ENCODE data around the gene CNGA4.

CNGA4 gene, protein sequence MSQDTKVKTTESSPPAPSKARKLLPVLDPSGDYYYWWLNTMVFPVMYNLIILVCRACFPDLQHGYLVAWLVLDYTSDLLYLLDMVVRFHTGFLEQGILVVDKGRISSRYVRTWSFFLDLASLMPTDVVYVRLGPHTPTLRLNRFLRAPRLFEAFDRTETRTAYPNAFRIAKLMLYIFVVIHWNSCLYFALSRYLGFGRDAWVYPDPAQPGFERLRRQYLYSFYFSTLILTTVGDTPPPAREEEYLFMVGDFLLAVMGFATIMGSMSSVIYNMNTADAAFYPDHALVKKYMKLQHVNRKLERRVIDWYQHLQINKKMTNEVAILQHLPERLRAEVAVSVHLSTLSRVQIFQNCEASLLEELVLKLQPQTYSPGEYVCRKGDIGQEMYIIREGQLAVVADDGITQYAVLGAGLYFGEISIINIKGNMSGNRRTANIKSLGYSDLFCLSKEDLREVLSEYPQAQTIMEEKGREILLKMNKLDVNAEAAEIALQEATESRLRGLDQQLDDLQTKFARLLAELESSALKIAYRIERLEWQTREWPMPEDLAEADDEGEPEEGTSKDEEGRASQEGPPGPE

DNA sequence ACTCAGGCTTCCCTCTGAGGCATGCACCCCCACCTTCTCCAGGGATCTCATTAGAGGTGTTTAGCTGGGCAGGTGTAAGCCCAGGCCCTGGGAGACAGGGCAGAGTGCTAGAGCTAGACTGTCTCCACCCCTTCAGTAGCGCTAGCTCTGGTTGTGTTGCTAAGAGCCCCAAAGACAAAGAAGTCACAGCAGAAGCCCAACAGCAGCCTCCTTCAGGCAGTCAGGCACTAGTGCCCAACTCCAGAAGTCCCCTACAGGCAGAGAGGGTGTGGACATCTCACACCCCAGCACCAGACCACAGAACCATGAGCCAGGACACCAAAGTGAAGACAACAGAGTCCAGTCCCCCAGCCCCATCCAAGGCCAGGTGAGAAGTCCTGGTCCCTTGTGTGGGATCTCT, at the start of gene CNGA4:
Gene CNGA4, plus strand, starts transcription at position 188 of the 400 bp plus-strand sequence. Its CDS starts 118 bp downstream, at position 306.
- no peak for DNase-seq (ENCODE audit: low read depth, low spot score)
- Histone ChIP-seq H3K36me3 (ENCODE audit: insufficient read depth, low read length) (no peaks in the 10 kb centered on the region), H3K9me3 (ENCODE audit: low read depth, low read length) (no peaks in the 10 kb centered on the region), H3K9ac (ENCODE audit: insufficient read length) (no peak within 1 kb of the TSS), H3K4me3 (no peak within 1 kb of the TSS), H3K27ac (no peak within 1 kb of the TSS)
- TF ChIP-seq POLR2AphosphoS5 (IDR thresholded peaks at IDR 0.05; ENCODE audit: borderline replicate concordance, low read depth, low read length) (no peak), FOXP2 (optimal IDR thresholded peaks at IDR 0.05; ENCODE audit: control extremely low read depth, extremely low read length, insufficient read depth) (no peak), EZH2 (IDR thresholded peaks at IDR 0.05) (no peak)

DNA sequence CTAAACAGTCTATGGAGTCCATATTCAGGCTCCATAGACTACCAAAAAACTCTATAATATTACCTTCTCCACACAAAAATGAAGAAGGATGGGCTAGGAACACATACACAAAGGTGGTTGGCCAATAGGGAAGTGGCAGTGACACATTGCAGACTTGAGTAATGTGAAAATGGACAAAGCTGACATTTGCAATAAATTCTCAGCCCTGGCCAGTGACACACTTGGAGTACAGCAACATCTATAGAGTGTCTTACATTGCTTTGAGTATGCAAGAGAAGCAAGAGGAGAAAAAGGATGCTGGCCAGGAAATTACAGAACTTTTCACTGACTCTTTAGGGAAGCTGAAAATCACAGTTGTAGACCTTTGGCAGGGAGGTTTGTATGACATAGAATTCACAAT, 47.1 kb upstream of the CNGA4 start:
- TF ChIP-seq EZH2 (IDR thresholded peaks at IDR 0.05) (no peak), POLR2AphosphoS5 (IDR thresholded peaks at IDR 0.05; ENCODE audit: borderline replicate concordance, low read depth, low read length) (no peak), FOXP2 (optimal IDR thresholded peaks at IDR 0.05; ENCODE audit: control extremely low read depth, extremely low read length, insufficient read depth) (no peak)
- Histone ChIP-seq H3K9me3 (ENCODE audit: low read depth, low read length) (no peaks in the 10 kb centered on the region), H3K27ac (no peak overlapping the region), H3K9ac (ENCODE audit: insufficient read length) (no peak overlapping the region), H3K36me3 (ENCODE audit: insufficient read depth, low read length) (no peaks in the 10 kb centered on the region), H3K4me3 (no peak overlapping the region)
- no peak for DNase-seq (ENCODE audit: low read depth, low spot score)

DNA sequence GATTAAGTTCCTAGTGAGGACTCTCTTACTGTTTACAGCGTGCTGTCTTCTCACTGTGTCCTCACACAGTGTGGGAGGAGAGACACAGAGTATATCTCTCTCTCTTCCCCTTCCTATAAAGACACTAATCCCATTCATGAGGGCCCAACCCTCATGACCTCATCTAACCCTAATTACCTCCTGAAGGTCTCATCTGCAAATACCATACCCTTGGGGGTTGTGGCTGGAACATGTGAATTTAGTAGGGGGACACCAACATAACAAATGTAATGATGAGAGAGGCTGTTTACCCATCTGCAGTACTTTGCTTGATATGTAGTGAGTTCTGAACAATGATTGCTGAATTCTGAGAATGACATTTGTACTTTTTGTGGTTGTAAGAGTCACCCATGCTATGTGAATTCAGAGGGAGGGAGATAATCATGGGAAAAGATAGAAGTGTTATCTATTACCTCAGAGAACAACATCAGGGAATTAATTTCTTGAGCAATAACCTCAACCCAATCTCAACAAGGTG, 44.8 kb upstream of the CNGA4 start:
- Histone ChIP-seq H3K36me3 (ENCODE audit: insufficient read depth, low read length) (no peaks in the 10 kb centered on the region), H3K9me3 (ENCODE audit: low read depth, low read length) (no peaks in the 10 kb centered on the region), H3K4me3 (no peak overlapping the region), H3K27ac (no peak overlapping the region), H3K9ac (ENCODE audit: insufficient read length) (no peak overlapping the region)
- no peak for DNase-seq (ENCODE audit: low read depth, low spot score)
- TF ChIP-seq EZH2 (IDR thresholded peaks at IDR 0.05): no peak
- no peak for TF ChIP-seq FOXP2 (optimal IDR thresholded peaks at IDR 0.05; ENCODE audit: control extremely low read depth, extremely low read length, insufficient read depth)
- TF ChIP-seq POLR2AphosphoS5 (IDR thresholded peaks at IDR 0.05; ENCODE audit: borderline replicate concordance, low read depth, low read length): no peak

DNA sequence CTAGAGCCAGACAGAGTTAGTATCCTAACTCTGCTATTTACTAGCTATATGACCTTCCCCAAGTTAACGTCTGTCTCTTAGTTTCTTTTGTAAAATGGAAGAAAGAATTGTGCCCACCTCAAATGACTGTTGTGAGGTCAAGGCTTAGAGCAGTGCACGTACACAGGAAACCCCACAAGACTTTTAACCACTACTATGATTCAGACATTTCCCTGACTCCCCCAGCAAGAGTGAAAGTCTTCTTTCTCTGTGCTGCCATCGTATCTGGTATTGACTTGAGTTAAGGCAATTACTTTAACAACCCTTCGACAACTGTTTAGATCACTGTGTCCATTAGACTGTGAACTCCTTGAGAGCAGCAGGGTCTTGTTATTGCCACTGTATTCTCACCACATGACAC, 42.5 kb upstream of the CNGA4 start:
- no peak for DNase-seq (ENCODE audit: low read depth, low spot score)
- Histone ChIP-seq H3K9me3 (ENCODE audit: low read depth, low read length) (no peaks in the 10 kb centered on the region), H3K4me3 (no peak overlapping the region), H3K9ac (ENCODE audit: insufficient read length) (no peak overlapping the region), H3K36me3 (ENCODE audit: insufficient read depth, low read length) (no peaks in the 10 kb centered on the region), H3K27ac (no peak overlapping the region)
- TF ChIP-seq FOXP2 (optimal IDR thresholded peaks at IDR 0.05; ENCODE audit: control extremely low read depth, extremely low read length, insufficient read depth) (no peak), EZH2 (IDR thresholded peaks at IDR 0.05) (no peak), POLR2AphosphoS5 (IDR thresholded peaks at IDR 0.05; ENCODE audit: borderline replicate concordance, low read depth, low read length) (no peak)

DNA sequence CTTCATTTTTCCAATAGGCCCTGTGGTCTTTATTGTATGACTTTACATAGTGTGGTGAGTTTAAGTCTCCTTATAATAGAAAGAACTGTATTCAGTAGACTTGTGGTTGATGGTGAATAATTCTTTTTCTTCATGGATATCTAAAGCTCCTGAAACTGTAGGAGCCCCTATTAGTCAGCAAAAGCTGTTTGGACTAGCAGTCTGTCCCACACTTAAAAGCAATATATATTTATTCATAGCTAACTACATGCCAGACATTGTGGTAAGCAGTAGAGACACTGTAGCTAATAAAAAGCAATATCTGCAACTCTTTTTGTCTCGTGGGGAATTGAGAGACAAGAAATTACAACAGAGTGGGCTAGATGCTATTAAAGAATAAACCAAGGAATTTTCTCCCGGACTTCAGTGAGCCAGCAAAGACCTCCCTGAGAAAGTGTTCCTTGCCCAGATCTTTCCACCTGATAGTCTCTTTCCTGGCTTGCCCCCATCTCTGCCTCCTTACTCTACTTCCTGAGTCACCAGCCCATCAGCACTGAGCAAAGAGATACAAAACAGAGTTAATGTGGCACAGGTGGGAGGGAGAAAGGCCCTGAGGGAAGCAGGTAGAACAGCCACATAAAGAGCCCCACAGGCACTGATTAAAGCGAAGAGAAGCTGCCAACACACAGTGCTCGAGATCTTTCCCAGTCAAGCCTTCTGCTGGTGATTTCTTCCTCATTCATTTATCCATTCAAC, 41.3 kb upstream of the CNGA4 start:
- no peaks in the 10 kb centered on the region for H3K36me3 ChIP-seq (ENCODE audit: insufficient read depth, low read length)
- H3K4me3 ChIP-seq: no peak overlapping the region
- TF ChIP-seq FOXP2 (optimal IDR thresholded peaks at IDR 0.05; ENCODE audit: control extremely low read depth, extremely low read length, insufficient read depth) (no peak), POLR2AphosphoS5 (IDR thresholded peaks at IDR 0.05; ENCODE audit: borderline replicate concordance, low read depth, low read length) (no peak), EZH2 (IDR thresholded peaks at IDR 0.05) (no peak)
- H3K27ac ChIP-seq: no peak overlapping the region
- H3K9me3 ChIP-seq (ENCODE audit: low read depth, low read length): no peaks in the 10 kb centered on the region
- DNase-seq (ENCODE audit: low read depth, low spot score): no peak
- no peak overlapping the region for H3K9ac ChIP-seq (ENCODE audit: insufficient read length)

DNA sequence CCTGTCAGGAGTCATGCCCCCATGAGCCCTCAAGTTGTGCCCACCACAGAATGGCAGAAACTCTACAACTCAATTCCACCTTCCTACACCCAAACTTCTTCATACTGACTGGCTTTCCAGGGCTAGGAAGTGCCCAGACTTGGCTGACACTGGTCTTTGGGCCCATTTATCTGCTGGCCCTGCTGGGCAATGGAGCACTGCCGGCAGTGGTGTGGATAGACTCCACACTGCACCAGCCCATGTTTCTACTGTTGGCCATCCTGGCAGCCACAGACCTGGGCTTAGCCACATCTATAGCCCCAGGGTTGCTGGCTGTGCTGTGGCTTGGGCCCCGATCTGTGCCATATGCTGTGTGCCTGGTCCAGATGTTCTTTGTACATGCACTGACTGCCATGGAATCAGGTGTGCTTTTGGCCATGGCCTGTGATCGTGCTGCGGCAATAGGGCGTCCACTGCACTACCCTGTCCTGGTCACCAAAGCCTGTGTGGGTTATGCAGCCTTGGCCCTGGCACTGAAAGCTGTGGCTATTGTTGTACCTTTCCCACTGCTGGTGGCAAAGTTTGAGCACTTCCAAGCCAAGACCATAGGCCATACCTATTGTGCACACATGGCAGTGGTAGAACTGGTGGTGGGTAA, 39.6 kb upstream of the CNGA4 start, which contains the start of gene OR52W1:
Gene OR52W1, plus strand, starts transcription at position 51 of the 637 bp plus-strand sequence. Its CDS starts 0 bp downstream, at position 51.
- DNase-seq (ENCODE audit: low read depth, low spot score): no peak
- no peak within 1 kb of the TSS for H3K9ac ChIP-seq (ENCODE audit: insufficient read length)
- H3K9me3 ChIP-seq (ENCODE audit: low read depth, low read length): no peaks in the 10 kb centered on the region
- H3K27ac ChIP-seq: no peak within 1 kb of the TSS
- H3K36me3 ChIP-seq (ENCODE audit: insufficient read depth, low read length): no peaks in the 10 kb centered on the region
- TF ChIP-seq EZH2 (IDR thresholded peaks at IDR 0.05) (no peak), POLR2AphosphoS5 (IDR thresholded peaks at IDR 0.05; ENCODE audit: borderline replicate concordance, low read depth, low read length) (no peak), FOXP2 (optimal IDR thresholded peaks at IDR 0.05; ENCODE audit: control extremely low read depth, extremely low read length, insufficient read depth) (no peak)
- no peak within 1 kb of the TSS for H3K4me3 ChIP-seq

DNA sequence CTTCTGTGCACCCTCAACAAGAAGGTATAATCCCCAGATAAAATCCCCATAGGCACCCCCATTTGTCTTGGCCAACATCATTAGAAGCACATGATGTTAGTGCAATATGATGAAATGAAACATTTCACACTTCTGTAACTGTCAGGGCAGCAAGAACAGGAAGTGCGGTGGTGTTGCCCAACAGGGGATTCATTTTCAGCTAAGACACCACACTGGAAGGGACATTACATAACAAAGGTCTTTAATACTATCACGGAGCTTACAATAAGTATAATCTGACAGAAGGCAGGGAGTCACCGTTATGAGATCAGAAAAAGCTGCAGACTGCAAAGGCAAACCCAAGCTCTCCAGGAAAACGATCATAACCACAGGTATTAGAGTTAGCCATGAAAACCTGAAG, 37.9 kb upstream of the CNGA4 start:
- H3K9ac ChIP-seq (ENCODE audit: insufficient read length): no peak overlapping the region

More for the DNA sequence above, 37.9 kb upstream of the CNGA4 start:
- H3K36me3 ChIP-seq (ENCODE audit: insufficient read depth, low read length): no peaks in the 10 kb centered on the region
- DNase-seq (ENCODE audit: low read depth, low spot score): no peak
- no peak overlapping the region for H3K4me3 ChIP-seq
- H3K27ac ChIP-seq: no peak overlapping the region
- no peak for TF ChIP-seq FOXP2 (optimal IDR thresholded peaks at IDR 0.05; ENCODE audit: control extremely low read depth, extremely low read length, insufficient read depth)
- no peak for TF ChIP-seq EZH2 (IDR thresholded peaks at IDR 0.05)
- TF ChIP-seq POLR2AphosphoS5 (IDR thresholded peaks at IDR 0.05; ENCODE audit: borderline replicate concordance, low read depth, low read length): no peak
- H3K9me3 ChIP-seq (ENCODE audit: low read depth, low read length): no peaks in the 10 kb centered on the region
